GM19238 (cell line): ENCODE measurements around the gene CEBPG.

Experiments
- DNase-seq: peaks from one replicate; pipeline ENCODE4 v3.0.0; 2011; ENCODE audit warnings: low spot score; ENCODE audit not compliant: insufficient read length

CEBPG gene

DNA sequence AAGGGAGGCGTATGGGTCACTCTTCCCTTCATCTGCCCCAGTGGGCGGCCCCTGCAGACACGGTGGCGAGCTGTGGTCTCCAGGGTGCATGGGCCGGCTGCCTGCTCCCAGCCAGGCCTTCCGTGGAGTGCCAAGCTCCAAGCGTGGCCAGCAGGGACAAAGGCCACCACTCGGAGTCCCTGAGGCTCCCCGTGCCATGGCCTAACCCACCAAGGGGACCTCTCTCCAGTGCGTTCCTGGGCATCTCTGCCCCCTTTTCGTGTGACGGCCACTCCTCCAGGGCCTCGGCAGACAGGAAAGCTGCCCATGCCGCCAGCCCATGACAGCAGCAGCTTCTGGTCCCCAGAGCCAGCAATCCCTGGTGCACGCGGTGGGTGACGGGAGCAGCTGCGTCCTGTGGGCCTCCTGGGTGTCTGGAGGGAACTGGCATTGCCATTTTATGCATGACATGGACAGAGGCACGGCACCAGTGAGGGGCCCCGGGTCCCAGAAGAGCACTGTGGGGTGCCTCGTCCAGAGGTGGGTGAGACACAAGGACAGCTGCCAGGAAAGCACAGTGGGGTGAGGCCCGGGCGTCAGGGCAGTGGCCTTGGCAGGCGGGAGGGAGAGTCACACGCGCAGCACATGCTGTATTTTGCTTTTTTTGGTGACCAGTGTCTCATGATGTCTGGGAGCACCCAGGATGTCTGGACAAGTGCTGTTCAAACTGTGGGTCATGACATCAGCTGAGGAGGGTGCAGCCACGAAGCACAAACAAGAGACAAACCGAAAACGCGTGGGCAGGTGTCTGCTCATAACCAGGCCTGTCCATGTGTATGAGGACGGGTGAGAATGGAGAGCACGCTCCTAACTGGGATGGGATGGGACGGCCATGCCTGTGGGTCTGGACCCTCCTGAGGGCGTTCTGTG lies 32.3 kb downstream of the CEBPG start:
- no peak for DNase-seq

DNA sequence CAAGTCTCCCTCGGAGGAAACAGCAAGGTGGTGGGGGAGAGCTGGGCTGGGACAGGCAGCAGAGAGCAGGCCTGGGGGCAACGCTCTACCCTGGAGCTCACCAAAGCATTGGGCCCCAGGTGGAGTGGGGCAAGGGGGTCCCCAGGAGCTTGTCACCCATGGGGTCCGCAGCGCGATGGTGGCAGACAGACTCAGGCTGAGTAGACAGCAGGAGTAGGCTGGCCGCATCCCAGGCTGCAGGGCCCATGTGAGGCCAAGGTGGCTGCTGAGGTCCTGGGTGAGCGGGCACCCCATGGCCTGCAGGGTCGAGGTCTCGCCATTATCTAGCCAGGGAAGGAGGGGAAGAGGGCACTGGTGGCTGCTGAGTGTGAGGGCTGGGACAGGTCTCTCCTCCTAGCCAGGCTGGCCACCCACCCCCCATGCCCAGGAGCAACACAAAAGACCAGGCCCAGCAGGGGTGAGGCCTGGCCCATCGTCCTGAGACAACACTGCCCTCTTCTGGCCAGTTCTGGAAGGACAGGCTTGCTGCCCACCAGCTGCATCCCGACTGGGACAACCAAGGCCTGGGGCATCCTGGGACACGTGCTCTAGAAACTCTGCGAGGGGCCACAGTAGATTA lies 33.1 kb downstream of the CEBPG start:
- DNase-seq, result peak; percentile 91

DNA sequence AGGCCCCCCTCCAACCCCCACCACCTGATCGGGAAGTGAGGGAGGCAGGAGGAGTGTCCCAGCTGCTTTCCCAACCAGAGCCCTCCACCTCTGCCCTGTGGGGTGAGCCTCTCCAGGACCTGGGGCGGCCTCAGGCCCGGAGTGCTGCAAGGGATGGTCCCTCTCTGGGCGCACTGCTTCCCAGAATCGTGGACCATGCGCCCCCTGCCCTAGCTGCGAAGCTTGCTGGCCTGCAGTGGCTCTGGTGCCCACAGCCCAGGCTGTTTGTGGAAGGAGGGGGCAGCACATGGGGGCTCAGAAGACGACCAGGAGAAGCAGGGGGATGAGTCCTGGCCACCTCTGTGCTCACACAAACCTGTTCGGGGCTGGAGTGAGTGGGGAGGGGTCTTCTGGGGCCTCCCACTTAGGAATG lies 33.6 kb downstream of the CEBPG start:
- DNase-seq, result no peak

DNA sequence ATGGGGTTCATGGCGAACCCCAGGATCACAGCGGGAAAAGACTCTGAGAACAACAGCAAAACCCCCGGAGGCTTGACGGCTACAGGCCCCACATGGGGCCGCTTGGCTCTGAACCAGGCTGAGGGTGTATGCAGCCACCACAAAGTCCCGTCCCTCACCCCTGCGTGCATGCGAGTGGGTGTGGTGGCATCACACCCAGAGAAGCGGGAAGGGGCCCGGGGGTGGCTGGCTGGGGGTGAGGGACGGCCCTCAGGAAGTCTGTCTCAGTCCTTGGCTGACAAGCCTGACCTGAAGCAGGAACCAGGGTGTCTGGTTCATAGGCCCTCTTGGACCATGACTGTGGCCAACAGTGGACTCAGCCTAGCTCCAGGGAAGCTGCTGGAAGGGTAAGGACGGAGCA lies 34.2 kb downstream of the CEBPG start:
- no peak for DNase-seq

DNA sequence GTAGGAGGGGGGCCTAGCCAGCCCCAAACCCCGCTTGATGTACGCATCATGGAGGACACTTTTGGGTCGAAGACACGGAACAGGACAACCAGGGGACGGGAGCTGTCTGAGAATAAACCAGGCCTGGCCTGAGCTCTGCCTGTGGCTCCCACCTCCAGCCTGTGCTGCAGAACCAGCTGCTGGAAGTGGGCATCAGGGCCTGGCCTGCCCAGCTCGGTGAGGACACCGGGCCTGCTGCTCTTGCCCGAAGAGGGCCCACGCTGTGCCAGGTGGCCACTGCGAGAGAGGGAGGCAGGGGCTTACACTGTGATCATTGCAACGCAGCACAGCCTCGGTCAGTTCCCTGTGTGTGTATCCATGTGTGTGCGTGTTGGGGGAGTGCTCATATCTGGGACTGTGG lies 34.6 kb downstream of the CEBPG start:
- DNase-seq, result no peak

DNA sequence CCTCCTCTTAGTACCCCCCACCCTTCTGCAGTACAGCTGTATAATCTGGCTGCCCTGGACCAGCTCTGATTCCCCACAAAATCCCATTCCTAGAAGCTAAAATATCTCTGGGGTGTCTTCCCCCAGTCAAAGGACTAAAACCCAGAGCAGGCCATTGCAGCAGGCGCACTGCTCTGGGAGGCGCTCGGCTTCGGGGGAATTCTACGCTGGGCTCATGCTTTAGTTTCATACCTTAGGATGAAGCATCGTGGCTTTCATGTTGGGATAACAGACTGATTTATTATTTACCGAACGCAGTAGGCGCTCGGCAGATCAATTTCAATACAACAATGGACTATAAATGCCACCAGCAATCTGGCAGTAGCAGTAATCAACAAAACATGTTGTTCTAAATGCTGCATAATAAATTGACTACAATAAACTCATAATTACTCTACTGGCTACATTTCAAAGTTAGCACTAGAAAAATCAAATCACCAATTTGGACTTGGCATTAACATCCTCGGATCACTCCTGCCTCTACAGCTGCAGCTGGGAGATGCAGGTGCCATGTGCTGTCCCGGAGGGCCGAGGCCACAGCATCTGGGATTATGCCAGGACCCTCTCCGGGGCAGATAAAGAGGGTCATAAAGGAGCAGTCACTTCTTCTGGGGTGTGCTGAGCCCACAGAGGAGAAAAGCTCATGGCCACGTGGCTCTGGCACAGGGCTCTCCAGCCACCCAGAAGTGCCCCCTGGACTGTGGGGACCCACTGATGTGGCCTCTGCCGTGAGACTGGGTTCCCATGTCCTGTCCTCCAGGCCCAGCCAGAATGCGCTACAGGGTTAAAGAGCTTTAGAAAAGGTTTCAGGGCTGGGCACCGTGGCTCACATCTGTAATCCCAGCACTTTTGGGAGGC lies 35.3 kb downstream of the CEBPG start:
- no peak for DNase-seq

DNA sequence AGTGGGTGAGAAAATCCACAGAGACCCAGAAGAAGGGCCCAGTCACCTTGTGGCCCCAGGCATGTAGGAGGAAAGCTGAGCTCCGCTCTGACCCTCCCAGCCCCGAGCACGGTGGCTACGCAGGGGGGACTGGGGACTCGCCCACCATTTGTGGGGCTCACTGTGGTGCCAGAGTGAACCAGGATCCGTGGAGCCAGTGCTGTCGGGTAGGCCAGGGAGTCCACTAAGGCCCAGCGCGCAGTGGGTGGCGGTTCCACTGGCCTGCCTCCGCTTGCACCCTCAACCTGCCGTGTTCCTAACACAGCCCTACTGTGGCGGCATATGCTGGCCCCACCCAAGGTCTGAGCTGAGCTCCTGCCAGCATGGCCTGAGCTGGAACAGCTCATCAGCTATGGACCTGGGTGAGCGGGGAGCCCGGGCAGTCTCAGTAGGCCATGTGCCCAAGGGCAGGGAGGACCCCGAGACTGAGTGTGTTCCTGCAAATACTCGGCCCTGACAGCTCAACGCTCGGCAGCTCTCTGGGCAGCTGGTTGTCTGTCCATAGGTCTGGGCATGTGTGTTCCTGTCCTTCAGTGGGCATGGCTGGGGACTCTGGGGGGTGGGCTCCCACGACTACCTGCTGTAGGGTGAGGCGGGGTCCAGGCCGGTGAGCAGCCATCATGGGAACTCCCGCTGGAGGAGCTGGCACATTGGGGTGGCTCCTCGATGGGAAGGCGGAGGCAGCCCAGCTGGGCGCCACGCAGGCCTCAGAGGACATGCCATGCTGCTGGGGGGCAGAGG lies 36.6 kb downstream of the CEBPG start:
- no peak for DNase-seq

DNA sequence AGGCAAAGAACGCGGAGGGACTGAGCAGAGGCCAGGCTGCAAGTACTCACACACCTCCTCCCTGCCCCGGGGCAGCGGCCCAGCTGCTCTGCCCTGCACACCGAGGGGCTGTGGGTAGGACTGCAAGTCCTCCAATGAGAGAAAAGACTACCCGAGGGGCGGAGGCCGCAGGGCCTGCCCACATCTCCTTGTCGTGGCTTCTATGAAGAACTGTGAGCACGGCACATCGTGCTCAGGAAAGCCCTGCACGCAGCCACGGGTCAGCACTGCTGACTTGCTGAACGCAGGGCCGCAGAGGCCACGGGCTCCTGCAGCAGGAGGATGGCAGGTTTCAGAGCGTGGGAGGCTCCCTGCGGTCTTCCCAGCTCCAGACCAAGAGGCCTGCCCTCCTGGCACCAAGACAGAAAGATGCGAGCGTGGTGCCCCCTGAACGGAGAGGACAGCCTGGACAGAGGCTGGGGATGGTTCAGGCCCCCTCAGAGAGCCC lies 37.4 kb downstream of the CEBPG start:
- no peak for DNase-seq

DNA sequence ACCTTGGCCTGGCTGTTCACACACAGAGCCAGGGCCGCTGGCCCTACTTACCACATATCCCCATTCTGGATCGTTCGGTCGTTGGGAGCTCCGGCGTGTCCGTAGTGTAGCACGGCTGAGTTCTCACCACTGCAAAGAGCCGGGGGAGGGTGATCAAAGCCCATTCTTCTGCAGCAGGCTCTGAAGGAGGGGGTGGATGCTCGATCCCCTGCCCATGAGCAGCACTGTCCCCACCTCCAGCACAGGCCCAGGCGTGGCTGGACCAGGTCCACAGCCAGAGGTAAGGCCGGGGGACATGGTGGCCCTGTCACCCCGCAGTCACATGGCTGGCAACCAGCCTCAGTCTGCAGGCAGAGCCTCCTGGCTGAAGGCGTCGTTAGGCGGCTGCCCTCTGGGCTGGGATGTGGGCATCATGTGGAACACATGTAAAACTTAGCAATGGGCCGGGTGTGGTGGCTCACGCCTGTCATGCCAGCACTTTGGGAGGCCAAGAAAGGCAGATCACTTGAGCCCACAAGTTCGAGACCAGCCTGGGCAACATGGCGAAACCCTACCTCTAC lies 38.2 kb downstream of the CEBPG start:
- no peak for DNase-seq

DNA sequence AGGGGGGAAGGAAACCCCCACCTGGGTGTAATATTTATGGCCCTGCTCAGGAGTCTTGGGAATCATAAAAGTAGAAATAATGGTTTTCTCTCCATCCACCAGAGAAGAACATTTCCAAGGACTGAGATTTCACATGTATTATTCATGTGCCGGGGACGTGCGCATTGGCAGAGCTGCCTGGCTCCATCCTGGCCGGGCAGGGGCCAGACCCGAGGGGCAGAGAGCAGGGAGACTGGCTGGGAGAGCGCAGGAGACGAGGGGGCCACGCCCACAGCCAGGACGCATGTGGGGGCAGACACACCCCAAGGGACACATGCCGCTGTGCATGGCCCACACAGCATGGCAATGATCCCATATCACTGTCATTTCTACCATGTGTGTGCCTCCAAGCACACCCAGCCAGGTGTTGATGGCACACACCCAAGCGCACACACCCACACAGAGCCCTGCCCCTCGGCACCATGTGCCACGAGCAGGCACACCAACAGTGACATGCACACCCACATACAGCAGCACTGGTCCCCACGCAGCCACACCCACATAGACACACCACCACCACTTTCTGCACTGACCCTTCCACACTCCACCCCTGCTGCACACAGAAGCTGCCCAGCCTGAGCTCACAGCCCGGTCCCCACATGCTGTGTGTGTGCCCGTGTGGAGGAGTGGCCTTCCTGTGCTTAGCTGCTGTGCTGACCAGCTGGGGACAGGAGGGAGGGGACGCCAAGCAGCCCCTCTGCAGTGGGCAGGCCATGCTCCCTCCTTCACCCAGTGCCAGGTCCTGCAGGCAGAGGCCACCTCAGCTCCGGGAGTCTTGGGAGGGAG lies 39.3 kb downstream of the CEBPG start:
- DNase-seq, result no peak

DNA sequence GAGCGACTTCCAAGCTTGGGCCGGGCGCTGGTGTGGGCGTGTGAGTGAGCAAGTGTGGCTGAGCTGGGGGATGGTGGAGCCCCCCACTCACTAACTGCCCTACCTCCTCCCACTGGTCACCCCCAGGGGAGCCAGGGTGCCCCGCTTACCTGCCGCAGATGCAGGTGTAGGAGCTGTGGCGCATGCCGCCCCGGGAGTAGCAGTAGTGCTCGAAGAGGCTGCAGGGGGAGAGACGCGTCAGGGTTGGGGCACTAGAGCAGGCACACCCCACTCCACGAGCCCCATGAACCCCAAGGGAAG lies 39.9 kb downstream of the CEBPG start:
- no peak for DNase-seq

DNA sequence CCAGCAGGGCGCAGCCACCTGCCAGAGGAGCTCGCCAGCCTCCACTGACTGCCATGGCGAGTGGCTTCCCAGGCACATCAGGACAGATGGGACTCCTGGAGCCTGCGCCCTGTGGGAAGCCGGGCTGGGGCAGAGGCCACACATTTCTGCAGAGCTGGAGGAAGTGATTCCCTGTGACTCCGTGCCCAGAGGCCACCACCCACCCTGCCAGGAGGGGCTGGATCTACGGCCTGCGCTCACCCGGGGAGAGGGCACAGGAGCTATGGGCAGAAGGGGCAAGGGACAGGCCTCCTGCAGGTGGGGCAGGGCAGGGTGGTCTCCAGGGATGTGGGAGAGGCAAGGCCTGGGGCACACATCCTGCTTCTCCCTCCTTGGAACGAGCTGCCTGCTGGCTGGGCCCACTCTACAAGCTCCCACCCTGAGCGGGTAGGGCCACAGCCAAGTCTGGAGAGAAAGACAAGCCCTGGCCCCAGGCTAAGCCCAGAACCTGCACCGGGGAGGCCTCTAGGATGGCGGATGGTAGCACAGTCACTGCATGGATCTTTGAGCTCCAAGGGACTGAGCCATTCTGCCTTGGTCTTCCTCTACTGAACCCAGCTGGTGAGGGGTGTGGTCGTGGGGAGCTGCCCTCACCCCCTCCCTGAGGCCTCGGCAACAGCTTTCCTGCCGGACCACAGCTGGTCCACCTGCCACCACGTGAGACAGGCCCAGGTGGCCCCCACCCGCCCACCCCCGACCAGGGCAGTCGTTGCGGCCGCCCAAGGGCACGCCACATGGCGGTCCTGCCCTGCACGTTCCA lies 40.6 kb downstream of the CEBPG start:
- DNase-seq, result no peak

DNA sequence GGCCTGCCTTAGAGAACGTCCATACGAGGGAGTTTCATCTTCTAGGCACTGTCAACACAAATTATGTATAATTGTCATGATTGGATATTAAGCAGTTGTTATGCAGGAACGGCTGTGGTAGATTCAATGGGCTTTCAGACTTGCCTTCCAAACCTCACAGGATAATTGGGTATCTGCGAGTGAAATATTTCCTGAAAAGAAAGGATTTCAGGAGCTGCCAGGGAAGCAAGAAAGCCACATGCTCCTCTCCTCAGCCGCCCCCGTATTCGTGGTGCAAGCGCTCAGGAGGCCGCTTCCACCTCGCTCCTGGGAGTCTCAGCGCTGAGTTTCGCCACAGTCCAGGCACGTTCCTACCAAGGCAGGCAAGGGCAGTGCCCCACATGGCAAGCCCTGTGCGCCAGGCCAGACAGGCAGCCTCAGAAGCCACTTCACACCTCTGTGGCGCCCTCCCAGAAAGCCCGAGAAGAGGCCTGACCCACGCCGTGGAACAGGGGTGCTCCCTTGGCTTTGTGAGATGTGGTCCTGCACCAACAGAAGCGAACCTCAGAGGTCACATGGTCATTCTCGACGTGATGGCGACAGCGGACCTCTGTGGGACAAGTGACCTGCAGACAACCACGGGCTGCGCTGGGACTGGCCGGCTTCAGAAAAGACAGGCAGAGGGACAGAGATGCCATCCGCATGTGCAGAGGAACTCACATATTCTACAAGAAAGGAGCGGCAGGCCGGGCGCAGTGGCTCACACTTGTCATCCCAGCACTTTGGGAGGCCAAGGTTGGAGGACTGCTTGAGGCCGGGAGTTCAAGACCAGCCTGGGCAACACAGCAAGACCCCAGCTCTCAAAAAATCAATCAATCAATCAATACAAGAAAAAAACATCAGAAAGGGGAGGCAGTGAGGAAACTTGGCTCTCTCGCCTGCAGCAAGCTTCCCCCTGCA lies 41.4 kb downstream of the CEBPG start:
- DNase-seq, result no peak

DNA sequence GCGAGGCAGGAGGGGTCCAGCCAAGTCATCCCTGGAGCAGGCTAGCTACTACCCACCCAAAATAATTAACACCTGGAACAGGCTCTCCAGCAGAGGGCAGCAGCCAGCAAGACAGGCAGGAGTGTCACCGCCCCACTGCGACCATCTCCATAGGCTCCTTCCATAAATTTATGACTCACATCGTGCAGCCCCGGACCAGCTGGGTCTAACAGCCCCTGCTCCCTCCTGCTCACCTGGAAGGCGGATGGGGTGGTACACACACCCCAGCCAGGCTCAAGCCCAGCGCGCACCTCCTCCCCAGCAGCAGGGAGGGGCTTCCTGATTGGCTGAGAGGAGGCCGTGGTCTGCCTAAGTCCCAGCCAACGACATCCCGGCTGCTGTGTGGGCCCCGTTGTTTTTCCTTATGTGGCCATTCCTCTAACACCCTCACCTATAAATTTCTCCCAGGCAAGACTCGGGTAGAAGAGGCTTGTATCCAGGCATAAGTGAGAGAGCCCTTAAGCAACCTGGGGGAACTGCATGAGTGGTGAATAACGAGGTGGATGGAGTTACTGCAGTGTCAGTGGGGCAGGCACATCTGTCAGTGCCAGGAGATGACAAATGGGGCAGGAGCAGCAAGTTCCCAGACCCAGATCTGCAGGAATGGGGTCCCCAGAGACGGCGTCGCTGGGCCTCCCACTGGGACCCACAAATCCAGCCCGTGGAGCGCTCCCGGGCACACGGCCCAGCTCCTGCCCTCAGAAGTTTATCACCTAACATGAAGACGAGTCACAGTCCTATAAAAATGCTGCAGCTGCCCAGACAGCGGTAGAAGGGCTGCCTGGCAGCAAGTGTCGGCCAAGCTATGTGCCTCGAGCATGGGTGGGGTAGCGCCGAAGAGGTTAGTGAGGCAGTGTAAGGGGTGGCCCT lies 43.1 kb downstream of the CEBPG start:
- peak; percentile 68 for DNase-seq

DNA sequence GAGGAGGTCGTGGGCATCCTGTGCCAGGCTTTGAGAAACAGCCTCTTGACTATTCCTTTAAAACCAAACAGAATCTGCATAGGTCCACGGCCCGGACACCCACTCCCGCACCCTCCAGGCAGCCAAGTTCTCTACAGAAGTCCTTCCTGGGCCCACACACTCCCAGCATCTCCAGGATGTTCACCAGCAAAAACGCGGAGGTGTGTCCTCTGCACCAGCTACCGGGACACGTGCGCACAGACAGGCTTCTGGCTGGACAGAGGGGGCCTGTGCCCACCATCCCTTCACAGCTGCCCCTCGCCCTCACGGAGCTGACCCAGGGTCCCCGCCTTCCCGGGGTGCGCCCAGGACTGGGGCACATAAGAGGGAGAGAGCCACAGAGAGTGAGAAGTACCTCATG lies 44.2 kb downstream of the CEBPG start:
- no peak for DNase-seq

DNA sequence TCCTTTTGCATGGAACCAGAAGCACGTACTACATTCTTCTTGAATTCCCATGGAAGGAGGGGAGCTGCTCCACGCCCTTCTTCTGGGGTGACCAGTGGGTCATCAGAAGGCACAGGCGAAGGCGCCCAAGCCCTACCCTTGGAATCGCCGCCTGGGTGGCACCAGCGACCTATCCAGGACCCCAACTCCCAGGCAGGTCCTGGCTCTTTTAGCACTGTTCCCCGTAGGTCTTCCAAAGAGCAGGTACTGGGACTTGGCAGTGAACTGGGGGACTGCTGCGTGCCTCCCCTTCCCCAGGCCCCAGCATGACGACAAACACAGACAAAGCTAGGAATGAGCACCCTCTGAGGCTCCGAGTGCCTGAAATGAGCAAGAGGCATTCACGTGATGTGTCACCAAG lies 45.0 kb downstream of the CEBPG start:
- no peak for DNase-seq
